MM.1S (cell line): ENCODE data around the gene WBP1.

Experiments used
- CTCF ChIP-seq: fragments of 300-600 bp; sonication (generic); IDR thresholded peaks from 2 replicates; pipeline ENCODE4 v1.5.1; 2016; ENCODE audit warnings: antibody characterized with exemption, low read length, mixed read lengths
- EZH2 ChIP-seq: fragments of 300-600 bp; sonication (generic); optimal IDR thresholded peaks from 2 replicates; pipeline ENCODE3; 2017; ENCODE audit warnings: low read depth, mild to moderate bottlenecking, antibody characterized with exemption, low read length, mixed read lengths
- EZH2phosphoT487 ChIP-seq: fragments of 300-600 bp; sonication (generic); IDR thresholded peaks from 2 replicates; pipeline ENCODE4 v1.6.1; 2018; ENCODE audit warnings: antibody characterized with exemption, low read length

GRCh38 chr2:74472086-74472944, 14.1 kb downstream of the WBP1 start, which contains the start of gene MRPL53:
- TF ChIP-seq CTCF (no peak), EZH2 (no peak), EZH2phosphoT487 (no peak)
